ENCODE data around the gene SLITRK6. TPM values are rescaled to one million over a fixed set of nuclear protein-coding genes. Genes with fewer than 3 reads are reported as not detected.
"Not testable (repeated sequence)": the region's sequence is repeated elsewhere in the genome, so short reads cannot be mapped to it uniquely, and the experiment has no call there.

Gene SLITRK6
- total RNA-seq, 1 experiment from 2014 or later, result 1.3 TPM

GRCh38 chr13:85755123-85755522 lies 44.1 kb downstream of the SLITRK6 start:
- DNase-seq (ENCODE audit: low spot score), result no peak
- no peak for TF ChIP-seq EZH2 (IDR thresholded peaks at IDR 0.05; ENCODE audit: borderline replicate concordance, low read depth, low read length, poor library complexity, severe bottlenecking)
- no peak for TF ChIP-seq CTCF (conservative IDR thresholded peaks at IDR 0.05; ENCODE audit: low read depth, low read length)
- H3K27ac ChIP-seq (ENCODE audit: low read depth, low read length, poor library complexity, severe bottlenecking), result no peak overlapping the region
- ChIA-PET CTCF (no interaction called here), POLR2A (ENCODE audit: low non-redundant PET) (no interaction called here)
- H3K4me3 ChIP-seq (ENCODE audit: low read depth, low read length, poor library complexity, severe bottlenecking), result no peak overlapping the region
- intact Hi-C loops (cut with micrococcal nuclease; ENCODE audit: unreplicated experiment), result no loop called here
- no peaks in the 10 kb centered on the region for H3K36me3 ChIP-seq (ENCODE audit: insufficient read depth, low read length, poor library complexity, severe bottlenecking)
- no TSS peak for BruUV-seq (replicated peaks)
- no peaks in the 10 kb centered on the region for H3K27me3 ChIP-seq (replicated peaks; ENCODE audit: insufficient read depth, low read depth, low read length, poor library complexity)
- no peaks in the 10 kb centered on the region for H3K9me3 ChIP-seq (ENCODE audit: low read depth, low read length, poor library complexity, severe bottlenecking)
- no peaks in the 10 kb centered on the region for H3K4me1 ChIP-seq (ENCODE audit: insufficient read depth, low read length, poor library complexity, severe bottlenecking)

DNA sequence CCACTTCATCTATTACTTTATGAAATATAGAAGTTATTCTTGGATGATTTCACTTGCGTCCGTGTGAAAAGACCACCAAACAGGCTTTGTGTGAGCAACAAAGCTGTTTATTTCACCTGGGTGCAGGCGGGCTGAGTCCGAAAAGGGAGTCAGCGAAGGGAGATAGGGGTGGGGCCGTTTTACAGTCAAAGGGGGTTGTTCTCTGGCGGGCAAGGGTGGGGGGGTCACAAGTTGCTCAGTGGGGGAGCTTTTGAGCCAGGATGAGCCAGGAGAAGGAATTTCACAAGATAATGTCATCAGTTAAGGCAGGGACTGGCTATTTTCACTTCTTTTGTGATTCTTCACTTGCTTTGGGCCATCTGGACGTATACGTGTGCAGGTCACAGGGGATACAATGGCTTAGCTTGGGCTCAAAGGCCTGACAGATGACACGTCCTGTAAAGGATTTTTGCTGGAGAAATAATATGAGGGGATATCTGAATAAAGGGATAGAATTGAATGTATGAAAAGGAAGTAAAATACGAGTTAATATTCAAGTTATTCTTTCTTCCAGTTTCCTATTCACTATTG lies 55.9 kb downstream of the SLITRK6 start:
- BruUV-seq (replicated peaks); DNase-seq (ENCODE audit: low spot score): not testable (repeated sequence)

More for the DNA sequence above, 55.9 kb downstream of the SLITRK6 start:
- H3K36me3 ChIP-seq (ENCODE audit: insufficient read depth, low read length, poor library complexity, severe bottlenecking); H3K4me1 ChIP-seq (ENCODE audit: insufficient read depth, low read length, poor library complexity, severe bottlenecking); CTCF ChIA-PET; intact Hi-C loops (cut with micrococcal nuclease; ENCODE audit: unreplicated experiment); H3K9me3 ChIP-seq (ENCODE audit: low read depth, low read length, poor library complexity, severe bottlenecking); POLR2A ChIA-PET (ENCODE audit: low non-redundant PET); H3K4me3 ChIP-seq (ENCODE audit: low read depth, low read length, poor library complexity, severe bottlenecking); H3K27ac ChIP-seq (ENCODE audit: low read depth, low read length, poor library complexity, severe bottlenecking); H3K27me3 ChIP-seq (replicated peaks; ENCODE audit: insufficient read depth, low read depth, low read length, poor library complexity): not testable (repeated sequence)

Measured in A673 (cell line).